Neutrophil (primary cell): ENCODE data around the gene CUEDC2.

Source experiments
- H3K27ac ChIP-seq: fragments of 200-600 bp; sonication (generic); 2 replicates; pipeline ENCODE4 v1.5.1; 2016; ENCODE audit warnings: mild to moderate bottlenecking, moderate library complexity
- H3K27me3 ChIP-seq: fragments of 200-600 bp; sonication (generic); 2 replicates; pipeline ENCODE4 v1.6.0; 2016; ENCODE audit warnings: mild to moderate bottlenecking
- H3K36me3 ChIP-seq: fragments of 200-600 bp; sonication (generic); 2 replicates; pipeline ENCODE4 v1.5.1; 2017
- H3K4me1 ChIP-seq, 2 experiments: fragments of 200-600 bp in 1 of 2; sonication (generic) in 1 of 2; 1 replicate in 1 of 2; 2 replicates in 1 of 2; pipeline versions ENCODE4 v1.5.1 to v1.6.1; 2013 to 2016; ENCODE audit warnings: low read depth in 1 of 2, low read length in 1 of 2, mild to moderate bottlenecking in 1 of 2, moderate library complexity in 1 of 2; ENCODE audit not compliant: control insufficient read depth in 1 of 2, insufficient read depth in 1 of 2
- H3K4me3 ChIP-seq, 2 experiments: fragments of 200-600 bp in 1 of 2; sonication (generic) in 1 of 2; 1 replicate in 1 of 2; 2 replicates in 1 of 2; pipeline ENCODE4 v1.5.1; 2013 to 2016; ENCODE audit warnings: low read depth in 1 of 2, low read length in 1 of 2, mild to moderate bottlenecking in 1 of 2, moderate library complexity in 1 of 2
- H3K9me3 ChIP-seq: fragments of 200-600 bp; sonication (generic); 2 replicates; pipeline ENCODE4 v1.5.1; 2016
- TF ChIP-seq, protein P1 (sequence below): fragments of 200-600 bp; sonication (generic); IDR thresholded peaks from 2 replicates; pipeline ENCODE4 v1.5.1; 2016; ENCODE audit warnings: antibody characterized with exemption

The CUEDC2 gene

GRCh38 chr10:102402512-102402896 is 29.9 kb downstream of the CUEDC2 start:
- Histone ChIP-seq H3K27ac (no peak overlapping the region), H3K27me3 (peaks cover 22% of the 10 kb centered on the region), H3K9me3 (no peaks in the 10 kb centered on the region), H3K4me1 (peaks cover 17 to 20% of the 10 kb centered on the region in 2 experiments), H3K4me3 (no peak overlapping the region), H3K36me3 (peaks cover 59% of the 10 kb centered on the region)
- TF ChIP-seq, protein P1, sequence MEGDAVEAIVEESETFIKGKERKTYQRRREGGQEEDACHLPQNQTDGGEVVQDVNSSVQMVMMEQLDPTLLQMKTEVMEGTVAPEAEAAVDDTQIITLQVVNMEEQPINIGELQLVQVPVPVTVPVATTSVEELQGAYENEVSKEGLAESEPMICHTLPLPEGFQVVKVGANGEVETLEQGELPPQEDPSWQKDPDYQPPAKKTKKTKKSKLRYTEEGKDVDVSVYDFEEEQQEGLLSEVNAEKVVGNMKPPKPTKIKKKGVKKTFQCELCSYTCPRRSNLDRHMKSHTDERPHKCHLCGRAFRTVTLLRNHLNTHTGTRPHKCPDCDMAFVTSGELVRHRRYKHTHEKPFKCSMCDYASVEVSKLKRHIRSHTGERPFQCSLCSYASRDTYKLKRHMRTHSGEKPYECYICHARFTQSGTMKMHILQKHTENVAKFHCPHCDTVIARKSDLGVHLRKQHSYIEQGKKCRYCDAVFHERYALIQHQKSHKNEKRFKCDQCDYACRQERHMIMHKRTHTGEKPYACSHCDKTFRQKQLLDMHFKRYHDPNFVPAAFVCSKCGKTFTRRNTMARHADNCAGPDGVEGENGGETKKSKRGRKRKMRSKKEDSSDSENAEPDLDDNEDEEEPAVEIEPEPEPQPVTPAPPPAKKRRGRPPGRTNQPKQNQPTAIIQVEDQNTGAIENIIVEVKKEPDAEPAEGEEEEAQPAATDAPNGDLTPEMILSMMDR: no peak

- Histone ChIP-seq H3K4me1 (peaks cover 19 to 20% of the 10 kb centered on the region in 2 experiments), H3K36me3 (peaks cover 65% of the 10 kb centered on the region), H3K27me3 (peaks cover 16% of the 10 kb centered on the region), H3K9me3 (no peaks in the 10 kb centered on the region), H3K4me3 (no peak overlapping the region), H3K27ac (no peak overlapping the region)
- TF ChIP-seq, protein P1: no peak
Observed at GRCh38 chr10:102401735-102402511, 30.5 kb downstream of the CUEDC2 start.

- Histone ChIP-seq H3K27ac (no peak overlapping the region), H3K4me1 (peaks cover 26 to 27% of the 10 kb centered on the region in 2 experiments), H3K9me3 (no peaks in the 10 kb centered on the region), H3K4me3 (no peak overlapping the region), H3K27me3 (peaks cover 13% of the 10 kb centered on the region), H3K36me3 (peaks cover 71% of the 10 kb centered on the region)
- TF ChIP-seq, protein P1: no peak
Observed at GRCh38 chr10:102401342-102401654, 31.1 kb downstream of the CUEDC2 start.

GRCh38 chr10:102400598-102401341 is 31.6 kb downstream of the CUEDC2 start:
- H3K36me3 ChIP-seq: peaks cover 73% of the 10 kb centered on the region
- no peak overlapping the region for H3K4me3 ChIP-seq
- H3K9me3 ChIP-seq: no peaks in the 10 kb centered on the region
- H3K27me3 ChIP-seq: peaks cover 8% of the 10 kb centered on the region
- TF ChIP-seq, protein P1: no peak
- no peak overlapping the region for H3K27ac ChIP-seq
- peaks cover 30 to 32% of the 10 kb centered on the region in 2 experiments for H3K4me1 ChIP-seq

DNA sequence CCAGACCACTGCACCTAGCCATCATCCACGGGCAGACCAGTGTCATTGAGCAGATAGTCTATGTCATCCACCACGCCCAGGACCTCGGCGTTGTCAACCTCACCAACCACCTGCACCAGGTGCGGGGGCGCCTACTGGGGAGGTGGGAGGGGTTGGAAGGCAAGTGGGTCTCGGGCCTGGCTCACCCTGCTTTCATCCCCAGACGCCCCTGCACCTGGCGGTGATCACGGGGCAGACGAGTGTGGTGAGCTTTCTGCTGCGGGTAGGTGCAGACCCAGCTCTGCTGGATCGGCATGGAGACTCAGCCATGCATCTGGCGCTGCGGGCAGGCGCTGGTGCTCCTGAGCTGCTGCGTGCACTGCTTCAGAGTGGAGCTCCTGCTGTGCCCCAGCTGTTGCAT is 32.3 kb downstream of the CUEDC2 start:
- H3K4me1 ChIP-seq: peaks cover 30 to 32% of the 10 kb centered on the region in 2 experiments

More for the DNA sequence above, 32.3 kb downstream of the CUEDC2 start:
- Histone ChIP-seq H3K9me3 (no peaks in the 10 kb centered on the region), H3K27me3 (peaks cover under 1% of the 10 kb centered on the region), H3K27ac (peak overlapping the region; percentile 93), H3K4me3 (no peak overlapping the region), H3K36me3 (peaks cover 73% of the 10 kb centered on the region)
- TF ChIP-seq, protein P1: no peak
